H9 (cell line): ENCODE measurements around the gene RNF114. TPM values are rescaled to one million over a fixed set of nuclear protein-coding genes. Genes with fewer than 3 reads are reported as not detected.

Source experiments
- DNase-seq: peaks from one replicate; pipeline ENCODE4 v3.0.0-alpha.2; 2017
- H2AFZ ChIP-seq: one replicate; pipeline ENCODE4 v1.6.1; 2013; ENCODE audit warnings: mild to moderate bottlenecking, low read length, control low read depth, moderate library complexity
- H2AK5ac ChIP-seq: 2 replicates; pipeline ENCODE4 v1.6.1; 2013; ENCODE audit warnings: low read length, control low read depth, mixed read lengths; ENCODE audit not compliant: insufficient read length
- H2BK120ac ChIP-seq: one replicate; pipeline ENCODE4 v1.6.1; 2013; ENCODE audit warnings: low read depth, mild to moderate bottlenecking, low read length, control low read depth, inconsistent platforms; ENCODE audit not compliant: poor library complexity, severe bottlenecking
- H2BK12ac ChIP-seq: 2 replicates; pipeline ENCODE4 v1.6.1; 2013; ENCODE audit warnings: low read length, control low read depth, mixed read lengths, low read depth; ENCODE audit not compliant: insufficient read length
- H2BK15ac ChIP-seq: 2 replicates; pipeline ENCODE4 v1.6.1; 2013; ENCODE audit warnings: low read depth, low read length, control low read depth
- H2BK20ac ChIP-seq: one replicate; pipeline ENCODE4 v1.6.1; 2013; ENCODE audit warnings: low read depth, mild to moderate bottlenecking, low read length, control low read depth, inconsistent platforms; ENCODE audit not compliant: poor library complexity, severe bottlenecking
- H2BK5ac ChIP-seq: 2 replicates; pipeline ENCODE4 v1.6.1; 2013; ENCODE audit warnings: low read length, control low read depth, mixed read lengths; ENCODE audit not compliant: insufficient read length
- H3K14ac ChIP-seq: 2 replicates; pipeline ENCODE4 v1.6.1; 2013; ENCODE audit warnings: low read length, control low read depth; ENCODE audit not compliant: insufficient read depth
- H3K18ac ChIP-seq: 2 replicates; pipeline ENCODE4 v1.6.1; 2013; ENCODE audit warnings: low read depth, mild to moderate bottlenecking, mixed read lengths, low read length, control low read depth; ENCODE audit not compliant: insufficient read length
- H3K23ac ChIP-seq: 2 replicates; pipeline ENCODE4 v1.6.1; 2013; ENCODE audit warnings: low read length, control low read depth, mixed read lengths, low read depth; ENCODE audit not compliant: insufficient read length
- H3K23me2 ChIP-seq: 2 replicates; pipeline ENCODE4 v1.6.1; 2013; ENCODE audit warnings: low read depth, mild to moderate bottlenecking, mixed read lengths, low read length, control low read depth; ENCODE audit not compliant: insufficient read length, poor library complexity, severe bottlenecking
- H3K27ac ChIP-seq: 2 replicates; pipeline ENCODE4 v1.5.1; 2013; ENCODE audit warnings: low read length, control low read depth, mixed read lengths, low read depth; ENCODE audit not compliant: insufficient read length
- H3K27me3 ChIP-seq: 2 replicates; pipeline ENCODE4 v1.6.1; 2013; ENCODE audit warnings: low read length, control low read depth, inconsistent platforms; ENCODE audit not compliant: insufficient read depth
- H3K4ac ChIP-seq: 2 replicates; pipeline ENCODE4 v1.6.1; 2013; ENCODE audit warnings: low read depth, mild to moderate bottlenecking, control low read depth, inconsistent platforms, low read length, moderate library complexity
- H3K4me1 ChIP-seq: 2 replicates; pipeline ENCODE4 v1.6.1; 2013; ENCODE audit warnings: low read length, control low read depth, inconsistent platforms; ENCODE audit not compliant: insufficient read depth
- H3K4me2 ChIP-seq: 2 replicates; pipeline ENCODE4 v1.6.1; 2013; ENCODE audit warnings: low read length, control low read depth, mixed read lengths; ENCODE audit not compliant: insufficient read length, insufficient read depth
- H3K56ac ChIP-seq: 2 replicates; pipeline ENCODE4 v1.6.1; 2013; ENCODE audit warnings: low read depth, mild to moderate bottlenecking, mixed read lengths, low read length, control low read depth; ENCODE audit not compliant: insufficient read length
- H3K79me1 ChIP-seq: 2 replicates; pipeline ENCODE4 v1.6.1; 2013; ENCODE audit warnings: low read depth, mild to moderate bottlenecking, moderate library complexity, low read length, control low read depth, inconsistent platforms; ENCODE audit not compliant: insufficient read depth, poor library complexity, severe bottlenecking
- H3K79me2 ChIP-seq: 2 replicates; pipeline ENCODE4 v1.6.1; 2013; ENCODE audit warnings: low read length, control low read depth, inconsistent platforms; ENCODE audit not compliant: insufficient read depth
- H3K9ac ChIP-seq: 2 replicates; pipeline ENCODE4 v1.6.1; 2013; ENCODE audit warnings: low read length, control low read depth, mixed read lengths; ENCODE audit not compliant: insufficient read length; ENCODE audit errors: extremely low read depth
- H3K9me3 ChIP-seq: one replicate; pipeline ENCODE4 v1.6.1; 2013; ENCODE audit warnings: low read depth, low read length, inconsistent platforms; ENCODE audit not compliant: control insufficient read depth
- H3T11ph ChIP-seq: one replicate; pipeline ENCODE4 v1.6.1; 2013; ENCODE audit warnings: mild to moderate bottlenecking, low read length, control low read depth, inconsistent platforms
- H4K20me1 ChIP-seq: one replicate; pipeline ENCODE4 v1.6.1; 2013; ENCODE audit not compliant: control insufficient read depth, insufficient read length, insufficient read depth
- H4K5ac ChIP-seq: 2 replicates; pipeline ENCODE4 v1.6.1; 2013; ENCODE audit warnings: low read depth, mild to moderate bottlenecking, mixed read lengths, low read length, control low read depth; ENCODE audit not compliant: insufficient read length
- H4K8ac ChIP-seq: replicated peaks from 2 replicates; pipeline ENCODE4 v1.6.1; 2013; ENCODE audit warnings: low read length, control low read depth, mixed read lengths, low read depth; ENCODE audit not compliant: insufficient read length
- H4K91ac ChIP-seq: 2 replicates; pipeline ENCODE4 v1.6.1; 2013; ENCODE audit warnings: low read depth, mild to moderate bottlenecking, moderate library complexity, mixed read lengths, low read length, control low read depth; ENCODE audit not compliant: insufficient read length
- H3K27ac Mint-ChIP-seq, 3 experiments: 2 replicates in 2 of 3; 3 replicates in 1 of 3; pipeline ENCODE4 v1.8.0; 2020 to 2021; ENCODE audit warnings: mixed read lengths in 3 of 3, mild to moderate bottlenecking in 1 of 3, moderate library complexity in 1 of 3
- H3K27me3 Mint-ChIP-seq: 2 replicates; pipeline ENCODE4 v1.8.0; 2021; ENCODE audit warnings: low read depth, mild to moderate bottlenecking, moderate library complexity, mixed read lengths
- H3K36me3 Mint-ChIP-seq, 3 experiments: 2 replicates in 2 of 3; 3 replicates in 1 of 3; pipeline ENCODE4 v1.8.0; 2020 to 2021; ENCODE audit warnings: low read depth in 3 of 3, mixed read lengths in 3 of 3; ENCODE audit not compliant: insufficient read depth in 1 of 3
- H3K4me1 Mint-ChIP-seq, 2 experiments: 2 replicates each; pipeline ENCODE4 v1.8.0; 2020; ENCODE audit warnings: mixed read lengths in 2 of 2
- H3K4me3 Mint-ChIP-seq, 2 experiments: 2 replicates in 1 of 2; 3 replicates in 1 of 2; pipeline ENCODE4 v1.8.0; 2020 to 2021; ENCODE audit warnings: mild to moderate bottlenecking in 2 of 2, mixed read lengths in 2 of 2, moderate library complexity in 1 of 2
- H3K9me3 Mint-ChIP-seq, 2 experiments: 2 replicates in 1 of 2; 3 replicates in 1 of 2; pipeline ENCODE4 v1.8.0; 2020; ENCODE audit warnings: mild to moderate bottlenecking in 2 of 2, mixed read lengths in 2 of 2, moderate library complexity in 1 of 2
- CTCF ChIP-seq: fragments of 200-600 bp; sonication (generic); conservative IDR thresholded peaks from 3 replicates; pipeline ENCODE4 v1.8.0; 2021; ENCODE audit warnings: antibody characterized with exemption, mild to moderate bottlenecking
- WGBS: extraction: QIAGEN DNeasy Blood & Tissue Kit; methylation state at CpG from one replicate; pipeline ENCODE4 v1.1.7; 2013; ENCODE audit warnings: missing lambda C conversion rate, low lambda C conversion rate, mixed read lengths; ENCODE audit not compliant: insufficient read length; ENCODE audit errors: extremely low coverage; 5-methylcytosine and 5-hydroxymethylcytosine counted together
- total RNA-seq: library from RNA; stranded (reverse); gene quantifications from 2 replicates; pipeline ENCODE4 v1.2.1, GENCODE V29; 2021

RNF114 gene
- total RNA-seq, 1 experiment from 2014 or later = 75.5 TPM

- Histone ChIP-seq H2BK20ac (no peak overlapping the region), H3K14ac (no peak overlapping the region), H3K18ac (no peak overlapping the region), H2AFZ (no peak overlapping the region), H3K9me3 (no peaks in the 10 kb centered on the region), H2BK120ac (no peak overlapping the region), H2BK5ac (no peak overlapping the region), H3K23me2 (no peaks in the 10 kb centered on the region), H3K4me1 (no peaks in the 10 kb centered on the region), H2BK12ac (no peak overlapping the region), H3K4ac (no peak overlapping the region), H3K27me3 (no peaks in the 10 kb centered on the region), H4K91ac (no peak overlapping the region), H2BK15ac (no peak overlapping the region), H4K8ac (no peak overlapping the region), H2AK5ac (no peak overlapping the region), H3K9ac (no peak overlapping the region), H3K56ac (no peak overlapping the region), H3K4me2 (no peak overlapping the region), H4K5ac (no peak overlapping the region), H3K23ac (no peak overlapping the region), H3K79me1 (no peaks in the 10 kb centered on the region), H3K27ac (no peak overlapping the region), H4K20me1 (no peaks in the 10 kb centered on the region), H3T11ph (no peak overlapping the region), H3K79me2 (no peaks in the 10 kb centered on the region)
- no peak for DNase-seq
- Mint-ChIP-seq H3K4me1 (no peaks in the 10 kb centered on the region), H3K27me3 (no peaks in the 10 kb centered on the region), H3K9me3 (no peaks in the 10 kb centered on the region), H3K4me3 (no peak overlapping the region), H3K27ac (no peak overlapping the region), H3K36me3 (peaks cover 54 to 87% (median 79%) of the 10 kb centered on the region in 3 experiments; a peak in 6 of 7 replicates)
- WGBS = no CpG with 5 or more reads among the region's 4 CpGs
- TF ChIP-seq CTCF = no peak
Measured at GRCh38 chr20:49951151-49951550, 15.0 kb downstream of the RNF114 start.
